CD14-positive monocyte (primary cell): ENCODE measurements around the gene SERINC2. TPM values are rescaled to one million over a fixed set of nuclear protein-coding genes. Genes with fewer than 3 reads are reported as not detected.

Experiments
- DNase-seq, 3 donors: peaks; one replicate each; pipeline ENCODE4 v3.0.0-alpha.2; 2011 to 2022
- H2AFZ ChIP-seq: 2 replicates; pipeline ENCODE4 v1.6.0; 2012; ENCODE audit warnings: mild to moderate bottlenecking, low read depth, low read length, inconsistent platforms; ENCODE audit not compliant: insufficient read depth, poor library complexity, severe bottlenecking
- H3K27ac ChIP-seq, 2 donors: 1 replicate in 1 of 2; 2 replicates in 1 of 2; pipeline ENCODE4 v1.5.1; 2012 to 2013; ENCODE audit warnings: low read length in 2 of 2, control low read depth in 1 of 2, inconsistent platforms in 1 of 2, low read depth in 1 of 2, mild to moderate bottlenecking in 1 of 2
- H3K27me3 ChIP-seq, 2 donors: one replicate each; pipeline versions ENCODE4 v1.6.0 to v1.6.1; 2011 to 2013; ENCODE audit warnings: low read length in 2 of 2; ENCODE audit not compliant: control insufficient read depth in 2 of 2, insufficient read depth in 2 of 2
- H3K36me3 ChIP-seq, 2 donors: replicated peaks in 1 of 2; 1 replicate in 1 of 2; 2 replicates in 1 of 2; pipeline versions ENCODE4 v1.5.1 to v1.6.1; 2012 to 2013; ENCODE audit warnings: low read length in 2 of 2, control low read depth in 1 of 2, inconsistent platforms in 1 of 2, mild to moderate bottlenecking in 1 of 2; ENCODE audit not compliant: insufficient read depth in 2 of 2, control insufficient read depth in 1 of 2
- H3K4me1 ChIP-seq, 2 donors: 1 replicate in 1 of 2; 2 replicates in 1 of 2; pipeline versions ENCODE4 v1.5.1 to v1.6.1; 2012 to 2013; ENCODE audit warnings: low read length in 2 of 2, control low read depth in 1 of 2, inconsistent platforms in 1 of 2, mild to moderate bottlenecking in 1 of 2, moderate library complexity in 1 of 2; ENCODE audit not compliant: insufficient read depth in 2 of 2, control insufficient read depth in 1 of 2
- H3K4me2 ChIP-seq: replicated peaks from 2 replicates; pipeline ENCODE3; 2012; ENCODE audit warnings: low read length, moderate library complexity, mild to moderate bottlenecking; ENCODE audit not compliant: poor library complexity, severe bottlenecking; ENCODE audit errors: extremely low read depth
- H3K4me3 ChIP-seq, 3 experiments: fragments of 200-600 bp in 1 of 3; sonication (generic) in 1 of 3; replicated peaks in 1 of 3; 1 replicate in 2 of 3; 2 replicates in 1 of 3; pipeline ENCODE4 v1.5.1; 2011 to 2013; ENCODE audit warnings: low read length in 3 of 3, mild to moderate bottlenecking in 3 of 3, control low read depth in 2 of 3, low read depth in 2 of 3, inconsistent platforms in 1 of 3, moderate library complexity in 1 of 3
- H3K79me2 ChIP-seq: 2 replicates; pipeline ENCODE4 v1.6.0; 2012; ENCODE audit warnings: mild to moderate bottlenecking, control low read depth, inconsistent platforms, low read length, moderate library complexity; ENCODE audit not compliant: insufficient read depth
- H3K9ac ChIP-seq: 2 replicates; pipeline ENCODE4 v1.6.0; 2017; ENCODE audit warnings: low read length, mild to moderate bottlenecking; ENCODE audit not compliant: insufficient read depth, poor library complexity, severe bottlenecking
- H3K9me3 ChIP-seq, 2 donors: replicated peaks in 1 of 2; 1 replicate in 1 of 2; 2 replicates in 1 of 2; pipeline versions ENCODE4 v1.5.1 to v1.6.1; 2012 to 2013; ENCODE audit warnings: low read length in 2 of 2, control low read depth in 1 of 2; ENCODE audit not compliant: control insufficient read depth in 1 of 2, insufficient read depth in 1 of 2
- H4K20me1 ChIP-seq: 2 replicates; pipeline ENCODE4 v1.6.0; 2012; ENCODE audit warnings: mild to moderate bottlenecking, low read length, control low read depth, moderate library complexity; ENCODE audit not compliant: insufficient read depth
- H3K27ac Mint-ChIP-seq, 7 donors: one replicate each; pipeline ENCODE4 v1.8.0; 2020; ENCODE audit warnings: mild to moderate bottlenecking in 7 of 7, mixed read lengths in 7 of 7, moderate library complexity in 6 of 7, inconsistent platforms in 2 of 7
- H3K27me3 Mint-ChIP-seq, 3 donors: one replicate each; pipeline ENCODE4 v1.8.0; 2021 to 2022; ENCODE audit warnings: low read depth in 3 of 3, mild to moderate bottlenecking in 3 of 3, mixed read lengths in 3 of 3, moderate library complexity in 3 of 3, inconsistent platforms in 1 of 3
- H3K36me3 Mint-ChIP-seq, 2 donors: one replicate each; pipeline ENCODE4 v1.8.0; 2020; ENCODE audit warnings: mixed read lengths in 2 of 2, inconsistent platforms in 1 of 2, mild to moderate bottlenecking in 1 of 2
- H3K4me1 Mint-ChIP-seq: one replicate; pipeline ENCODE4 v1.8.0; 2020; ENCODE audit warnings: mild to moderate bottlenecking, mixed read lengths
- H3K4me3 Mint-ChIP-seq, 2 donors: one replicate each; pipeline ENCODE4 v1.8.0; 2020; ENCODE audit warnings: mild to moderate bottlenecking in 2 of 2, mixed read lengths in 2 of 2, moderate library complexity in 1 of 2
- H3K9me3 Mint-ChIP-seq, 7 donors: one replicate each; pipeline ENCODE4 v1.8.0; 2020 to 2022; ENCODE audit warnings: mixed read lengths in 7 of 7, mild to moderate bottlenecking in 6 of 7, moderate library complexity in 6 of 7, inconsistent platforms in 2 of 7
- CTCF ChIP-seq: fragments of 200-600 bp; IDR thresholded peaks from one replicate; pipeline ENCODE4 v1.8.0; 2022; ENCODE audit warnings: antibody characterized with exemption, mild to moderate bottlenecking
- WGBS: methylation state at CpG from one replicate; pipeline ENCODE4 v1.1.5; 2013; ENCODE audit warnings: missing lambda C conversion rate; ENCODE audit not compliant: insufficient coverage; 5-methylcytosine and 5-hydroxymethylcytosine counted together
- intact Hi-C, 2 donors: fragments of 100-400 bp; cut with micrococcal nuclease; formaldehyde crosslinking; loops; one replicate each; pipeline versions ENCODE4 v1.15.0 to v1.15.1; 2023
- polyA plus RNA-seq, 3 donors: library from polyadenylated mRNA; depleted of rRNA in 1 of 3; unstranded in 2 of 3; stranded (reverse) in 1 of 3; fragments of 300-500 nt in 2 of 3; fragments of >200 nt in 1 of 3; fragmentation: Illumina TruSeq in 2 of 3; gene quantifications; 1 replicate in 2 of 3; 2 replicates in 1 of 3; pipeline ENCODE4 v1.2.3, GENCODE V29; 2012 to 2021

SERINC2 gene
- polyA plus RNA-seq, 3 donors: 4.1 to 12.6 (median 7.8) TPM

GRCh38 chr1:31366796-31367195 lies 46.2 kb upstream of the SERINC2 start:
- Histone ChIP-seq H4K20me1 (no peaks in the 10 kb centered on the region), H3K4me3 (no peak overlapping the region), H3K9me3 (no peaks in the 10 kb centered on the region), H2AFZ (no peak overlapping the region), H3K27me3 (no peaks in the 10 kb centered on the region), H3K27ac (no peak overlapping the region), H3K4me1 (no peaks in the 10 kb centered on the region), H3K4me2 (no peak overlapping the region), H3K79me2 (no peaks in the 10 kb centered on the region), H3K36me3 (peaks cover 29 to 50% of the 10 kb centered on the region in 2 donors), H3K9ac (no peak overlapping the region)
- 79% methylated on average over 2 of the region's 2 CpGs for WGBS
- peak overlapping the region in 1 of 7 donors; percentile 23 for H3K27ac Mint-ChIP-seq
- H3K27me3 Mint-ChIP-seq: peaks cover 0 to 1% (median 0%) of the 10 kb centered on the region in 3 donors
- peaks cover 42 to 44% of the 10 kb centered on the region in 2 donors for H3K36me3 Mint-ChIP-seq
- intact Hi-C loops: no loop called here
- no peak for TF ChIP-seq CTCF
- no peak for DNase-seq
- no peak overlapping the region for H3K4me3 Mint-ChIP-seq
- H3K4me1 Mint-ChIP-seq: peaks cover 5% of the 10 kb centered on the region
- H3K9me3 Mint-ChIP-seq: peaks cover 0 to 2% (median 0%) of the 10 kb centered on the region in 7 donors

GRCh38 chr1:31368611-31369107 lies 44.4 kb upstream of the SERINC2 start:
- Histone ChIP-seq H3K9me3 (no peaks in the 10 kb centered on the region), H4K20me1 (no peaks in the 10 kb centered on the region), H3K27ac (no peak overlapping the region), H3K27me3 (peaks cover 0 to 13% of the 10 kb centered on the region in 2 donors), H3K4me1 (peaks cover 12 to 13% of the 10 kb centered on the region in 2 donors), H2AFZ (no peak overlapping the region), H3K4me3 (no peak overlapping the region), H3K36me3 (peaks cover 21 to 41% of the 10 kb centered on the region in 2 donors), H3K79me2 (no peaks in the 10 kb centered on the region), H3K4me2 (no peak overlapping the region), H3K9ac (no peak overlapping the region)
- H3K36me3 Mint-ChIP-seq: peaks cover 38 to 44% of the 10 kb centered on the region in 2 donors
- no peak for TF ChIP-seq CTCF
- peak overlapping the region in 1 of 7 donors; percentile 14 for H3K27ac Mint-ChIP-seq
- WGBS: 94% methylated on average over 2 of the region's 3 CpGs
- H3K4me1 Mint-ChIP-seq: peaks cover 18% of the 10 kb centered on the region
- peaks cover 0 to 2% (median 0%) of the 10 kb centered on the region in 7 donors for H3K9me3 Mint-ChIP-seq
- no peak overlapping the region for H3K4me3 Mint-ChIP-seq
- intact Hi-C loops: no loop called here
- H3K27me3 Mint-ChIP-seq: peaks cover 11 to 16% (median 16%) of the 10 kb centered on the region in 3 donors
- DNase-seq: no peak
